Activated B cell treated with CpG ODN at 0.5 μM for 24 hours (primary cell): ENCODE results near the gene GAK. TPM values are rescaled to one million over a fixed set of nuclear protein-coding genes. Genes with fewer than 3 reads are reported as not detected.
"Not testable (repeated sequence)": the region's sequence is repeated elsewhere in the genome, so short reads cannot be mapped to it uniquely, and the experiment has no call there.

ENCODE experiments used
- ATAC-seq: fragments of 200-7000 bp; cut with Tn5 transposase; one replicate; pipeline ENCODE4 v1.10.0; 2021; ENCODE audit warnings: low read depth, mild to moderate bottlenecking, moderate library complexity
- CTCF ChIA-PET: fragments of 350-600 bp; sonication (Branson Sonifier 250); formaldehyde crosslinking; loops from one replicate; lab custom pipeline; 2021; ENCODE audit warnings: antibody characterized with exemption; lab: Charles Lee
- POLR2A ChIA-PET: fragments of 350-600 bp; sonication (Branson Sonifier 250); formaldehyde crosslinking; loops from one replicate; lab custom pipeline; 2021; ENCODE audit warnings: antibody characterized with exemption; lab: Charles Lee
- DNase-seq: peaks from one replicate; pipeline ENCODE4 v3.0.0; 2022
- H3K27ac Mint-ChIP-seq: one replicate; pipeline ENCODE4 v1.8.0; 2020; ENCODE audit warnings: mixed read lengths
- H3K27me3 Mint-ChIP-seq: one replicate; pipeline ENCODE4 v1.8.0; 2021; ENCODE audit warnings: mixed read lengths
- H3K36me3 Mint-ChIP-seq: one replicate; pipeline ENCODE4 v1.8.0; 2021; ENCODE audit warnings: low read depth, mixed read lengths
- H3K4me1 Mint-ChIP-seq: one replicate; pipeline ENCODE4 v1.8.0; 2021; ENCODE audit warnings: mixed read lengths
- H3K4me3 Mint-ChIP-seq: one replicate; pipeline ENCODE4 v1.8.0; 2020; ENCODE audit warnings: mild to moderate bottlenecking, mixed read lengths
- H3K9me3 Mint-ChIP-seq: one replicate; pipeline ENCODE4 v1.8.0; 2020; ENCODE audit warnings: mixed read lengths
- CTCF ChIP-seq: fragments of 200-600 bp; IDR thresholded peaks from one replicate; pipeline ENCODE4 v1.8.0; 2022; ENCODE audit warnings: antibody characterized with exemption, mild to moderate bottlenecking
- intact Hi-C: fragments of 100-400 bp; cut with micrococcal nuclease; formaldehyde crosslinking; loops from one replicate; pipeline ENCODE4 v1.15.1; 2024
- total RNA-seq: library from RNA; stranded (reverse); gene quantifications from 2 replicates; pipeline ENCODE4 v1.2.3, GENCODE V29; 2022

GAK gene
- total RNA-seq, 1 donor from 2014 or later = 172 TPM

GRCh38 chr4:931194-931959 is 739 bp downstream of the GAK start:
- Mint-ChIP-seq H3K27ac (peak overlapping the region; percentile 92), H3K4me3 (peak overlapping the region; percentile 93), H3K4me1 (peaks cover 73% of the 10 kb centered on the region), H3K27me3 (no peaks in the 10 kb centered on the region), H3K36me3 (peaks cover 12% of the 10 kb centered on the region), H3K9me3 (no peaks in the 10 kb centered on the region)
- intact Hi-C loops = loop anchor here (5.0 kb wide), 1 partner anchor 416 kb away; the partner anchor contains the start of gene UVSSA
- ATAC-seq (no peak), DNase-seq (no peak)
- ChIA-PET CTCF (interaction anchor here (2.1 to 2.6 kb wide), 2 partner anchors 56 kb away, joined by 5 to 14 read pairs; partner anchors contain the start of gene IDUA), POLR2A (interaction anchor here (0.8 to 4.2 kb wide), 6 partner anchors 9 to 257 kb away, joined by 5 to 73 read pairs (median 8); partner anchors contain the start of genes ATP5ME, FGFRL1, IDUA and MYL5)
- no peak for TF ChIP-seq CTCF

GRCh38 chr4:930827-931193 is 1.3 kb downstream of the GAK start:
- no peak for DNase-seq
- H3K36me3 Mint-ChIP-seq = peaks cover 16% of the 10 kb centered on the region
- H3K9me3 Mint-ChIP-seq = no peaks in the 10 kb centered on the region
- intact Hi-C loops = loop anchor here (5.0 kb wide), 1 partner anchor 416 kb away; the partner anchor contains the start of gene UVSSA
- ChIA-PET CTCF (interaction anchor here (2.1 kb wide), 1 partner anchor 56 kb away, joined by 5 read pairs; the partner anchor contains the start of gene IDUA), POLR2A (interaction anchor here (0.8 to 4.2 kb wide), 4 partner anchors 8 to 257 kb away, joined by 3 to 73 read pairs (median 6); partner anchors contain the start of genes ATP5ME, FGFRL1 and MYL5)
- peak overlapping the region; percentile 92 for H3K27ac Mint-ChIP-seq
- ATAC-seq = no peak
- peaks cover 73% of the 10 kb centered on the region for H3K4me1 Mint-ChIP-seq
- no peaks in the 10 kb centered on the region for H3K27me3 Mint-ChIP-seq
- H3K4me3 Mint-ChIP-seq = peak overlapping the region; percentile 93
- TF ChIP-seq CTCF = no peak

- H3K27ac Mint-ChIP-seq = peak overlapping the region; percentile 92
- H3K27me3 Mint-ChIP-seq = no peaks in the 10 kb centered on the region
- DNase-seq (no peak), ATAC-seq (no peak)
- ChIA-PET CTCF (interaction anchor here (0.6 to 2.1 kb wide), 2 partner anchors 12 to 57 kb away, joined by 3 to 5 read pairs; partner anchors contain the start of gene IDUA), POLR2A (interaction anchor here (0.8 to 1.2 kb wide), 2 partner anchors 8 to 256 kb away, joined by 3 to 5 read pairs; partner anchors contain the start of genes ATP5ME and MYL5)
- no peaks in the 10 kb centered on the region for H3K9me3 Mint-ChIP-seq
- intact Hi-C loops = loop anchor here (5.0 kb wide), 1 partner anchor 417 kb away; the partner anchor contains the start of gene UVSSA
- peak overlapping the region; percentile 93 for H3K4me3 Mint-ChIP-seq
- H3K4me1 Mint-ChIP-seq = peaks cover 72% of the 10 kb centered on the region
- peaks cover 16% of the 10 kb centered on the region for H3K36me3 Mint-ChIP-seq
- no peak for TF ChIP-seq CTCF
Measured at GRCh38 chr4:930028-930551, 2.0 kb downstream of the GAK start.

GRCh38 chr4:929096-929765 is 2.9 kb downstream of the GAK start:
- TF ChIP-seq CTCF = no peak
- ATAC-seq = no peak
- Mint-ChIP-seq H3K36me3 (peaks cover 16% of the 10 kb centered on the region), H3K4me3 (no peak overlapping the region), H3K27me3 (no peaks in the 10 kb centered on the region), H3K9me3 (no peaks in the 10 kb centered on the region), H3K4me1 (peaks cover 72% of the 10 kb centered on the region), H3K27ac (no peak overlapping the region)
- POLR2A ChIA-PET = interaction anchor here (1.2 kb wide), 1 partner anchor 7 kb away, joined by 3 read pairs; no protein-coding TSS in a partner anchor
- no peak for DNase-seq
- intact Hi-C loops = no loop called here
- CTCF ChIA-PET = interaction anchor here (0.6 to 2.1 kb wide), 2 partner anchors 11 to 58 kb away, joined by 3 to 5 read pairs; partner anchors contain the start of gene IDUA

- H3K27ac Mint-ChIP-seq, H3K9me3 Mint-ChIP-seq, ATAC-seq, DNase-seq, H3K4me3 Mint-ChIP-seq, intact Hi-C loops, CTCF ChIA-PET, POLR2A ChIA-PET, H3K27me3 Mint-ChIP-seq: not testable (repeated sequence)
- Mint-ChIP-seq H3K4me1 (peaks cover 76% of the 10 kb centered on the region), H3K36me3 (peaks cover 17% of the 10 kb centered on the region)
Measured at GRCh38 chr4:927566-927965, 4.5 kb downstream of the GAK start.
